Neural crest cell (in vitro differentiated cells): ENCODE results near the gene UNCX. TPM values are rescaled to one million over a fixed set of nuclear protein-coding genes. Genes with fewer than 3 reads are reported as not detected.

Experiments
- DNase-seq: peaks from one replicate; pipeline ENCODE4 v3.0.0; 2021; ENCODE audit warnings: low read depth, mixed read lengths, low spot score
- H3K27ac Mint-ChIP-seq: one replicate; pipeline ENCODE4 v1.8.0; 2021; ENCODE audit warnings: mild to moderate bottlenecking, mixed read lengths; ENCODE audit not compliant: unreplicated experiment
- H3K27me3 Mint-ChIP-seq: 2 replicates; pipeline ENCODE4 v1.8.0; 2021; ENCODE audit warnings: low read depth, mild to moderate bottlenecking, mixed read lengths
- H3K36me3 Mint-ChIP-seq: 2 replicates; pipeline ENCODE4 v1.8.0; 2021; ENCODE audit warnings: low read depth, mild to moderate bottlenecking, mixed read lengths
- H3K4me1 Mint-ChIP-seq: 2 replicates; pipeline ENCODE4 v1.8.0; 2021; ENCODE audit warnings: mixed read lengths
- H3K4me3 Mint-ChIP-seq: one replicate; pipeline ENCODE4 v1.8.0; 2021; ENCODE audit warnings: mild to moderate bottlenecking, mixed read lengths
- H3K9me3 Mint-ChIP-seq: 2 replicates; pipeline ENCODE4 v1.8.0; 2021; ENCODE audit warnings: mixed read lengths
- total RNA-seq: library from RNA; stranded (reverse); gene quantifications from 2 replicates; pipeline ENCODE4 v1.2.1, GENCODE V29; 2021
- TF ChIP-seq, protein P1 (sequence below): fragments of 200-600 bp; sonication (generic); conservative IDR thresholded peaks from 2 replicates; pipeline ENCODE4 v1.5.0; 2021; ENCODE audit warnings: antibody characterized with exemption, mild to moderate bottlenecking

The UNCX gene
- total RNA-seq, 1 donor from 2014 or later: 2.4 TPM

DNA sequence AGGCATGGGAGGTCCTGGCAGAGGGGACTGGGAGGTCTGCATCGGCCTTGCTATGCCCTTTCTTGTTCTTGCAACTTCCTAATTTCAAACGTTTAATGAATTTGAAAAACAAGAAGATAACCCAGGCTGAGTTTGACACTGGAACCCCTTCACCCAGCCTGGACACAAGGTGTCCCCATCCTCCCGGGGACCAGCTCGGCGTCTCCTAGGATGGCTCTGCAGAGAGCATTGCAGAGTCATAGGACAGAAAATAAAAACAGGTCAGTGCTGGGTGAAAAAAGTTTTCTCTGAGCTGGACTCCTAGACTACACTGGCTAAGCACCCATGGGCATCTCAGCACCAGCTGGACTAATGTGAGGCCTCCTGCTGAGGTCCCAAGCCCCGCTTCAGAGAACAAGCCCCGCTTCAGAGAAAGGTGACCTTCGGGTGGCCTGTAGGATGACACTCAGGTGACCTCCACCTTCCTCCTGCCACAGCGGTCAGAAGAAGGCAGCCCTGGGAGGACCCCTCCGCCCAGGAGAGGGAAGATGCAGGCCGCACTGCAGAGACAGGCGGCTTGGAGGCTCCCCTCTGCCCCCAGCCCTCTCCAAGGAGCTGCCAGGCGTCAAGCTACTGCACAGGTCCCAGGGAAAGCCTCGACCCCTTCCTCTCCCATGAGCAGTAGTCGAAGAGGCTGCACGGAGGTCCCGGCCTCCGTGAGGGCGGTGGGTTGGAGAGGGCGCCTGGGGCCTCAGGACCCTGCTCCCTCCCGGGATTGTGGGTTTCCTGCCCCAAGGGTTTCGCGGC, 9.3 kb upstream of the UNCX start:
- Mint-ChIP-seq H3K27ac (no peak overlapping the region), H3K36me3 (no peaks in the 10 kb centered on the region), H3K4me1 (peaks cover 15% of the 10 kb centered on the region), H3K9me3 (no peaks in the 10 kb centered on the region), H3K27me3 (peaks cover 99% of the 10 kb centered on the region), H3K4me3 (peak overlapping the region; percentile 51)
- no peak for DNase-seq
- TF ChIP-seq, protein P1, sequence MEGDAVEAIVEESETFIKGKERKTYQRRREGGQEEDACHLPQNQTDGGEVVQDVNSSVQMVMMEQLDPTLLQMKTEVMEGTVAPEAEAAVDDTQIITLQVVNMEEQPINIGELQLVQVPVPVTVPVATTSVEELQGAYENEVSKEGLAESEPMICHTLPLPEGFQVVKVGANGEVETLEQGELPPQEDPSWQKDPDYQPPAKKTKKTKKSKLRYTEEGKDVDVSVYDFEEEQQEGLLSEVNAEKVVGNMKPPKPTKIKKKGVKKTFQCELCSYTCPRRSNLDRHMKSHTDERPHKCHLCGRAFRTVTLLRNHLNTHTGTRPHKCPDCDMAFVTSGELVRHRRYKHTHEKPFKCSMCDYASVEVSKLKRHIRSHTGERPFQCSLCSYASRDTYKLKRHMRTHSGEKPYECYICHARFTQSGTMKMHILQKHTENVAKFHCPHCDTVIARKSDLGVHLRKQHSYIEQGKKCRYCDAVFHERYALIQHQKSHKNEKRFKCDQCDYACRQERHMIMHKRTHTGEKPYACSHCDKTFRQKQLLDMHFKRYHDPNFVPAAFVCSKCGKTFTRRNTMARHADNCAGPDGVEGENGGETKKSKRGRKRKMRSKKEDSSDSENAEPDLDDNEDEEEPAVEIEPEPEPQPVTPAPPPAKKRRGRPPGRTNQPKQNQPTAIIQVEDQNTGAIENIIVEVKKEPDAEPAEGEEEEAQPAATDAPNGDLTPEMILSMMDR: peak; percentile 17

DNA sequence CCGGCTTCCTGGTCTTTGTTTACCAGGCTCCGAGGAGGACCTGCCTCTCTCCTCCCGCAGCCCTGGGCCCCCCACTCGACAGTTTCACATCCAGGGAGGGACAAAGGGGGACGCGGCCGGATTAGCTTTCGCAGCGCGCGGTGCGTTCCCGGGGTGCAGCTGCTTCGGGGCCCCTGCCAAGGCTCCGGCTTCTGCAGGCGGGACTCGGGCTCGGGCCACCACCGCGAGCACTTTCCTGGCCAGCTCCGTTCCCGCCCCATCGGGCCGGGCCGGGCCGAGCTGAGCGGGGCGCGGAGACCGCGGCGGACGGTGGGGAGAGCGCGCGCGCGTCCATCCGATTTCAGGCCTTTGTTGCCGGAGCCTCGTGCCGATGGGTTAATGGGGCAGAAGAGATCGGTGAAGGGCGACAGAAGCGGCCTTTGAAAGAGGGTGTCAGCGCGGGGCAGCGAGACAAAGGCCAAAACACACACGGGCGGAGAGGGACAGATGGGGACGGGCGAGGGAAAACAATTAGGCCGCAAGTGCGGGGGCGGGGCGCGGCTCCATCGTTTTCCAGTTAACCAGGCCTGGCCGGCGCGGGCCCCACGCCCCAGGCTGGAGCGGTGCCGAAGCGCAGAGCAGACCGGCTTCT, 8.5 kb upstream of the UNCX start:
- peak; percentile 57 for DNase-seq
- Mint-ChIP-seq H3K27ac (no peak overlapping the region), H3K4me3 (peak overlapping the region; percentile 64), H3K36me3 (no peaks in the 10 kb centered on the region), H3K4me1 (peaks cover 15% of the 10 kb centered on the region), H3K9me3 (no peaks in the 10 kb centered on the region), H3K27me3 (peaks cover 99% of the 10 kb centered on the region)
- TF ChIP-seq, protein P1: no peak

DNA sequence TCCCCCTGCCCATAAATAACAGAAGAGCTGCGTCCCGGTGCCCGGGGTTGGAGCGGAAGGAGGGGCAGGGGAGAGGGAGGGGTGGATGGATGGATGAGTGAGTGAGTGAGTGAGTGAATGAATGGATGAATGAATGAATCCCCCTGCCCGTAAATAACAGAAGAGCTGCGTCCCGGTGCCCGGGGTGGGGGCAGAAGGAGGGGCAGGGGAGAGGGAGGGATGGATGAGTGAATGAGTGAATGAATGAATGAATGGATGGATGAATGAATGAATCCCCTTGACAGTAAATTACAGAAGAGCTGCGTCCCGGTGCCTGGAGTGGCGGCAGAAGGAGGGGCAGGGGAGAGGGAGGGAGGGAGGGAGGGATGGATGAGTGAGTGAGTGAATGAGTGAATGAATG, 7.6 kb upstream of the UNCX start:
- TF ChIP-seq, protein P1: no peak
- no peak overlapping the region for H3K4me3 Mint-ChIP-seq
- no peak for DNase-seq
- H3K4me1 Mint-ChIP-seq: peaks cover 15% of the 10 kb centered on the region
- no peaks in the 10 kb centered on the region for H3K36me3 Mint-ChIP-seq
- no peak overlapping the region for H3K27ac Mint-ChIP-seq
- peaks cover 95% of the 10 kb centered on the region for H3K27me3 Mint-ChIP-seq
- H3K9me3 Mint-ChIP-seq: no peaks in the 10 kb centered on the region

GRCh38 chr7:1225441-1226185, 7.1 kb upstream of the UNCX start:
- DNase-seq: no peak
- Mint-ChIP-seq H3K27ac (no peak overlapping the region), H3K4me3 (no peak overlapping the region), H3K9me3 (no peaks in the 10 kb centered on the region), H3K27me3 (peaks cover 94% of the 10 kb centered on the region), H3K4me1 (peaks cover 17% of the 10 kb centered on the region), H3K36me3 (no peaks in the 10 kb centered on the region)
- TF ChIP-seq, protein P1: peak; percentile 87

DNA sequence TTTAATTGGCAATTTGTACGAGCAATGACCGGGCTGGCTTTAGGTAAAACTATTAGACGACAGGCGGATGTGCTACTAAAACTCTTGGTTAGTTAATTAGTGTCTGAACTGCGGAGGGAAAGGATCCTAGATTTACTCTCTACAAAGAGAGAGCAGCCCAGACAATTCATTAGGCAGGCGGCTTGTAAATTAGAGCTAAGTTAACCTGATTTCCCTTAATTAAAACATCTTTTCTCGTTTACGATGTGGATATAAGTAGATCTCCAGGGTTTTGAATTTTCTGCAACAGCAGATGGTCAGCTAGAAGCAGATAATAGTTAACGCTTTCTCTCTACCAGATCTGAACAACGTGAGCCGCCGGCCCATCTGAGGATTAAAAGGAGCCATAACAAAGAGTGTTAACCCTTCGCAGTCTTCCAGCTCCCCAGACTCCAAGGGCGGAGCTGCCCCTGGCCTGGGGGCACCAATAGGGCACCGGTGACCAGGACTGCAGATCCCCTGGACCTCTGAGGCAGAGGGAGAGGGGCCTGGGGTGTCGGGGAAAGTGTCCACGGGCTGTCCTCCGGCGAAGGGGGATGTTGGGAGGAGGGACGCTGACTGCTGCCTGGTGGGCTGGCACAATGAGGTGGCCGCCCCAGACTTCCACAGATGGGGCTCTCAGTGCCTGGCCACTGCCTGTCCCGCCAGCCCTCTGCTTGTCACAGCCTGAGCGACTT, 6.3 kb upstream of the UNCX start:
- H3K4me3 Mint-ChIP-seq: peak overlapping the region; percentile 20
- no peak for DNase-seq
- peaks cover 22% of the 10 kb centered on the region for H3K4me1 Mint-ChIP-seq
- H3K27ac Mint-ChIP-seq: no peak overlapping the region
- H3K9me3 Mint-ChIP-seq: no peaks in the 10 kb centered on the region
- no peaks in the 10 kb centered on the region for H3K36me3 Mint-ChIP-seq
- TF ChIP-seq, protein P1: no peak
- peaks cover 94% of the 10 kb centered on the region for H3K27me3 Mint-ChIP-seq
